ENCODE measurements around the gene ALG14. TPM values are rescaled to one million over a fixed set of nuclear protein-coding genes. Genes with fewer than 3 reads are reported as not detected.

ALG14 gene
- 1 to 10 TPM; 1.1 to 2.4 (median 1.4) TPM for total RNA-seq

- TF ChIP-seq, protein P1, sequence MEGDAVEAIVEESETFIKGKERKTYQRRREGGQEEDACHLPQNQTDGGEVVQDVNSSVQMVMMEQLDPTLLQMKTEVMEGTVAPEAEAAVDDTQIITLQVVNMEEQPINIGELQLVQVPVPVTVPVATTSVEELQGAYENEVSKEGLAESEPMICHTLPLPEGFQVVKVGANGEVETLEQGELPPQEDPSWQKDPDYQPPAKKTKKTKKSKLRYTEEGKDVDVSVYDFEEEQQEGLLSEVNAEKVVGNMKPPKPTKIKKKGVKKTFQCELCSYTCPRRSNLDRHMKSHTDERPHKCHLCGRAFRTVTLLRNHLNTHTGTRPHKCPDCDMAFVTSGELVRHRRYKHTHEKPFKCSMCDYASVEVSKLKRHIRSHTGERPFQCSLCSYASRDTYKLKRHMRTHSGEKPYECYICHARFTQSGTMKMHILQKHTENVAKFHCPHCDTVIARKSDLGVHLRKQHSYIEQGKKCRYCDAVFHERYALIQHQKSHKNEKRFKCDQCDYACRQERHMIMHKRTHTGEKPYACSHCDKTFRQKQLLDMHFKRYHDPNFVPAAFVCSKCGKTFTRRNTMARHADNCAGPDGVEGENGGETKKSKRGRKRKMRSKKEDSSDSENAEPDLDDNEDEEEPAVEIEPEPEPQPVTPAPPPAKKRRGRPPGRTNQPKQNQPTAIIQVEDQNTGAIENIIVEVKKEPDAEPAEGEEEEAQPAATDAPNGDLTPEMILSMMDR (IDR thresholded peaks at IDR 0.05; ENCODE audit: low read depth), result no peak
Observed at GRCh38 chr1:95072532-95073419, at the start of gene ALG14. Gene ALG14, minus strand, starts transcription at chr1:95072951. Its CDS starts 53 bp downstream, at chr1:95072898.

GRCh38 chr1:95122151-95122697 is 49.5 kb upstream of the ALG14 start:
- TF ChIP-seq, protein P1 (IDR thresholded peaks at IDR 0.05; ENCODE audit: low read depth), result no peak

DNA sequence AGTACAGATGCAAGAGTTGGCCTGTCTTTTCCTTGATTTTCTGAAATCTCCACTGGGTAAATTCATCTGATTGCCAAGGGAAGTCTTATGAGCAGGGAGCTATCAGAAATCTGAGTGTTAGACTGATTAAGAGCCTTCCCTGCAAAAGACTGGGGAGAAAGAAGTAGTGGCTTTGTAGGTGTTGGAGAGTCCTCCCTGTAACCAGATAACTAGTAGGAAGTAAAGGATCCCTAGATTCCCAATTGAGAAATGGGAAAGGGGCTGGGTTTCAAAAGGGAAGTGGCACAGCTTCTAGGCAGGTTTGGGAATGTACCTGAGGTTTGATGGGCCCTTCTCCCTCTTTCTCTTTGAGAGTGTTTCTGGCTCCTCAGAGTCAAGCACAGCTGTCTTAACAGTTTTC is 46.5 kb upstream of the ALG14 start:
- TF ChIP-seq, protein P1 (IDR thresholded peaks at IDR 0.05; ENCODE audit: low read depth), result no peak

- TF ChIP-seq, protein P1 (IDR thresholded peaks at IDR 0.05; ENCODE audit: low read depth), result no peak
Observed at GRCh38 chr1:95118710-95119109, 46.0 kb upstream of the ALG14 start.

DNA sequence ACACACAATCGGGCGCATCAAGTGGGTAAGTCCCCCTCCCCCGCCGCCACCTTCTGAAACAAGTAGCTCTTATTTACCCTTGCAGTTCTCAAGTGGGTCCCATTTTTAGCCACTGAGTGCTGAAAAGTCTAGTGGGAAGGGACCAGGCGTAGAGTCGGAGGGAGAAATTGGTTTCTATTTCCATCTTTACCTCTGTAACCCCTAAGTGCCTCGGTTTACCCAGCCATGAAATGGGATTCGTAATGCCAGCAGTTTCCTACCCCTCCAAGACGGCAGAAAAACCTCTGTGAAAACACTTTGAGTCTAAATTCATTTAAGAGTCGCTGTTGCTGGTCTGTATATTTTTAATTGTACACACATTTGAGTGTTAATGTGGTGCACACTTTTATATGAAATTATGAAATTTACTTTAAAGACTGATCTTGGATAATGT is 45.3 kb upstream of the ALG14 start:
- TF ChIP-seq, protein P1 (IDR thresholded peaks at IDR 0.05; ENCODE audit: low read depth), result no peak

DNA sequence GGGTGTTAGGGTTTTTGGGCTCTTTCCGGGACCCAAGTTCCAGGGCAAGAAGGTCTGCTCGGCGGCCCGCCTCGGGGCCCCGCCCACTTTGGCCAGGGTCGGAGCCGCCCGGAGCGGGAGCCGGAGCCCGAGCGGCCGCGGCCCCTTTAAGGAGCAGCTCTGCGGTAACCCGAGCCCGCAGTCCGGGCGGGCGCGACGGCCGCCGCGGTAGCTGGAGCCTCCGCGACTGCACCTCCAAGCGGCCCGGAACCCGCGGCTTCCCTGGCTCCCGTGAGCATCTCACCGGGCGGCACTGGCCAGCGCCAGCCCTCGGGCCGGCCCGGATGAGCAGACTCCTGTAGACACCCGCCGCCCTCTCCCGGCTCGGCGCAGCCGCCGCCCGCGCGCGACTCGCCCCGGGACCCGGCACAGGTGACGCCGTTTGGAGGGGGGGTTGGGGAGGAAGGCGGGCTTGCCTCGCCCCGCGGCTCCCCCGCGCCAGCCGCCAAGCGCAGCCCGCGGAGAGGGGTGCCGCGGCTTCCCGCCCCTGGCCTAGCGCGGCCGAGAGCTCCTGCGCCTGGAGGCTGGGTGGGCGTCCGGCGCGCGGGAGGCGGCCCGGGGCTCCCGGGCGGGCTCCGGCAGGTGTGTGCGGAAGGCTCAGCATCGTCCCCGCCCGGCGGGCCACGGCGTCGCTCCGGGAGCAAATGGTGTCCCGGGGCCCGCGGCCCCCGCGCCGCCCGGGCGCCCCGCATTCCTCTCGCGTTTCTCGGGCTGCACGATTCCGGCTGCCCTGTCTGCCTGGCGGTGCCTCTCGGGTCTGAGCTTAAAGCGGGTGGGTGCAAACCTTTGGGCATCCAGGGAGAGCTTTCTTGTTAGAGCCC is 44.7 kb upstream of the ALG14 start, which contains the start of gene TLCD4:
Gene TLCD4 (plus strand): TSS at position 149 of the 860 bp plus-strand sequence. CDS start 26,547 bp downstream, outside the sequence.
- TF ChIP-seq, protein P1 (IDR thresholded peaks at IDR 0.05; ENCODE audit: low read depth), result no peak

All from subcutaneous adipose tissue (tissue), 4 donors.